ENCODE measurements around the gene LEKR1.
"Not testable (repeated sequence)": the region's sequence is repeated elsewhere in the genome, so short reads cannot be mapped to it uniquely, and the experiment has no call there.

LEKR1 gene

GRCh38 chr3:156963096-156963495, 136.9 kb downstream of the LEKR1 start:
- Histone ChIP-seq H3K4me2 (ENCODE audit: insufficient read depth, low read length) (no peak overlapping the region), H3K9ac (ENCODE audit: low read depth, low read length) (no peak overlapping the region), H3K79me2 (ENCODE audit: insufficient read depth, low read length) (no peaks in the 10 kb centered on the region), H3K4me3 (ENCODE audit: low read depth in 1 of 2, low read length in 2 of 2) (no peak overlapping the region), H3K9me3 (ENCODE audit: insufficient read depth, low read length, severe bottlenecking) (no peaks in the 10 kb centered on the region), H2AFZ (ENCODE audit: low read depth, low read length) (no peak overlapping the region), H3K36me3 (ENCODE audit: insufficient read depth, low read length) (no peaks in the 10 kb centered on the region), H3K27ac (ENCODE audit: low read length) (no peak overlapping the region), H3K4me1 (ENCODE audit: insufficient read depth, low read length) (no peaks in the 10 kb centered on the region), H4K20me1 (ENCODE audit: insufficient read depth, low read length) (no peaks in the 10 kb centered on the region), H3K27me3 (ENCODE audit: insufficient read depth, low read length, poor library complexity) (no peaks in the 10 kb centered on the region)
- ATAC-seq (ENCODE audit: insufficient read depth, low read depth) = no peak
- TF ChIP-seq EZH2 (IDR thresholded peaks at IDR 0.05; ENCODE audit: borderline replicate concordance, low read depth, low read length, severe bottlenecking) = no peak
- TF ChIP-seq, protein P1, sequence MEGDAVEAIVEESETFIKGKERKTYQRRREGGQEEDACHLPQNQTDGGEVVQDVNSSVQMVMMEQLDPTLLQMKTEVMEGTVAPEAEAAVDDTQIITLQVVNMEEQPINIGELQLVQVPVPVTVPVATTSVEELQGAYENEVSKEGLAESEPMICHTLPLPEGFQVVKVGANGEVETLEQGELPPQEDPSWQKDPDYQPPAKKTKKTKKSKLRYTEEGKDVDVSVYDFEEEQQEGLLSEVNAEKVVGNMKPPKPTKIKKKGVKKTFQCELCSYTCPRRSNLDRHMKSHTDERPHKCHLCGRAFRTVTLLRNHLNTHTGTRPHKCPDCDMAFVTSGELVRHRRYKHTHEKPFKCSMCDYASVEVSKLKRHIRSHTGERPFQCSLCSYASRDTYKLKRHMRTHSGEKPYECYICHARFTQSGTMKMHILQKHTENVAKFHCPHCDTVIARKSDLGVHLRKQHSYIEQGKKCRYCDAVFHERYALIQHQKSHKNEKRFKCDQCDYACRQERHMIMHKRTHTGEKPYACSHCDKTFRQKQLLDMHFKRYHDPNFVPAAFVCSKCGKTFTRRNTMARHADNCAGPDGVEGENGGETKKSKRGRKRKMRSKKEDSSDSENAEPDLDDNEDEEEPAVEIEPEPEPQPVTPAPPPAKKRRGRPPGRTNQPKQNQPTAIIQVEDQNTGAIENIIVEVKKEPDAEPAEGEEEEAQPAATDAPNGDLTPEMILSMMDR (IDR thresholded peaks at IDR 0.05; ENCODE audit: borderline replicate concordance, extremely low read depth, low read length, poor library complexity, severe bottlenecking) = no peak
- DNase-seq = no peak

GRCh38 chr3:156964577-156964976, 138.4 kb downstream of the LEKR1 start:
- Histone ChIP-seq H3K4me3 (ENCODE audit: low read depth in 1 of 2, low read length in 2 of 2) (no peak overlapping the region), H3K4me1 (ENCODE audit: insufficient read depth, low read length) (no peaks in the 10 kb centered on the region), H4K20me1 (ENCODE audit: insufficient read depth, low read length) (no peaks in the 10 kb centered on the region), H3K9ac (ENCODE audit: low read depth, low read length) (no peak overlapping the region), H3K9me3 (ENCODE audit: insufficient read depth, low read length, severe bottlenecking) (no peaks in the 10 kb centered on the region), H2AFZ (ENCODE audit: low read depth, low read length) (no peak overlapping the region), H3K4me2 (ENCODE audit: insufficient read depth, low read length) (no peak overlapping the region), H3K27ac (ENCODE audit: low read length) (no peak overlapping the region), H3K36me3 (ENCODE audit: insufficient read depth, low read length) (no peaks in the 10 kb centered on the region), H3K27me3 (ENCODE audit: insufficient read depth, low read length, poor library complexity) (no peaks in the 10 kb centered on the region), H3K79me2 (ENCODE audit: insufficient read depth, low read length) (no peaks in the 10 kb centered on the region)
- DNase-seq (no peak), ATAC-seq (ENCODE audit: insufficient read depth, low read depth) (no peak)
- TF ChIP-seq EZH2 (IDR thresholded peaks at IDR 0.05; ENCODE audit: borderline replicate concordance, low read depth, low read length, severe bottlenecking) = no peak
- TF ChIP-seq, protein P1 (IDR thresholded peaks at IDR 0.05; ENCODE audit: borderline replicate concordance, extremely low read depth, low read length, poor library complexity, severe bottlenecking) = no peak

DNA sequence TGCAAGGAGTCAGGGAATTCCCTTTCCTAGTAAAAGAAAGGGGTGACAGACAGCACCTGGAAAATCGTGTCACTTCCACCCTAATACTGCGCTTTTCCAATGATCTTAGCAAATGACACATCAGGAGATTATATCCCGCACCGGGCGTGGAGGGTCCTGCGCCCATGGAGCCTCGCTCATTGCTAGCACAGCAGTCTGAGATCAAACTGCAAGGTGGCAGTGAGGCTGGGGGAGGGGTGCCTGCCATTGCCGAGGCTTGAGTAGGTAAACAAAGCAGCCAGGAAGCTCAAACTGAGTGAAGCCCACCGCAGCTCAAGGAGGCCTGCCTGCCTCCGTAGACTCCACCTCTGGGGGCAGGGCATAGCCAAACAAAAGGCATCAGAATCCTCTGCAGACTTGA, 140.2 kb downstream of the LEKR1 start:
- not testable (repeated sequence) for H4K20me1 ChIP-seq (ENCODE audit: insufficient read depth, low read length); H3K9me3 ChIP-seq (ENCODE audit: insufficient read depth, low read length, severe bottlenecking); H2AFZ ChIP-seq (ENCODE audit: low read depth, low read length); DNase-seq; H3K36me3 ChIP-seq (ENCODE audit: insufficient read depth, low read length); H3K27me3 ChIP-seq (ENCODE audit: insufficient read depth, low read length, poor library complexity); H3K79me2 ChIP-seq (ENCODE audit: insufficient read depth, low read length); H3K27ac ChIP-seq (ENCODE audit: low read length); H3K4me1 ChIP-seq (ENCODE audit: insufficient read depth, low read length); H3K9ac ChIP-seq (ENCODE audit: low read depth, low read length); ATAC-seq (ENCODE audit: insufficient read depth, low read depth); H3K4me2 ChIP-seq (ENCODE audit: insufficient read depth, low read length); H3K4me3 ChIP-seq (ENCODE audit: low read depth in 1 of 2, low read length in 2 of 2)

DNA sequence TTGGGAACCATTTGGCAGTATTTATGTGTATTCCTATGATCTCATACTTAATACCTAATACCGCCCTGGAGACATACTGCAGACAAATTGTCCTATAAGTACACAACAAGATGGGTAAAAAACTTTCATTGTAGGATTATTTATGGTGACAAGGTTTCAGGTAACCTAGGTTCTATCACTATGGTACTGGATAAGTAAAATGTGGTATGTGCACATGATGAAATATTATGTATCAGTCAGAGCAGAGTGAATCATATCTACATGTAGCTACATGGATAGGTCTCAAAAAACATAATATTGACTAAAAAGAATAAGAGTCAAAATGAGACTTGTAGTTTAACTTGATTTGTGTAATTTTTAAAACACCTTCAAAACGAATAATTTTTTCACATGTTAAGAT, 147.8 kb downstream of the LEKR1 start:
- Histone ChIP-seq H3K4me1 (ENCODE audit: insufficient read depth, low read length) (no peaks in the 10 kb centered on the region), H3K79me2 (ENCODE audit: insufficient read depth, low read length) (no peaks in the 10 kb centered on the region), H2AFZ (ENCODE audit: low read depth, low read length) (no peak overlapping the region), H3K4me2 (ENCODE audit: insufficient read depth, low read length) (no peak overlapping the region), H3K9ac (ENCODE audit: low read depth, low read length) (no peak overlapping the region), H3K9me3 (ENCODE audit: insufficient read depth, low read length, severe bottlenecking) (no peaks in the 10 kb centered on the region), H3K27me3 (ENCODE audit: insufficient read depth, low read length, poor library complexity) (no peaks in the 10 kb centered on the region), H3K36me3 (ENCODE audit: insufficient read depth, low read length) (no peaks in the 10 kb centered on the region), H3K4me3 (ENCODE audit: low read depth in 1 of 2, low read length in 2 of 2) (no peak overlapping the region), H3K27ac (ENCODE audit: low read length) (no peak overlapping the region), H4K20me1 (ENCODE audit: insufficient read depth, low read length) (no peaks in the 10 kb centered on the region)
- no peak for DNase-seq
- TF ChIP-seq, protein P1 (IDR thresholded peaks at IDR 0.05; ENCODE audit: borderline replicate concordance, extremely low read depth, low read length, poor library complexity, severe bottlenecking) = no peak
- TF ChIP-seq EZH2 (IDR thresholded peaks at IDR 0.05; ENCODE audit: borderline replicate concordance, low read depth, low read length, severe bottlenecking) = no peak
- no peak for ATAC-seq (ENCODE audit: insufficient read depth, low read depth)

Measured in DND-41 (cell line).